Measurements from ENCODE around the gene USF2. TPM values are rescaled to one million over a fixed set of nuclear protein-coding genes. Genes with fewer than 3 reads are reported as not detected.

Gene USF2
- total and polyA plus RNA-seq, 4 donors, result 85.3 to 148 (median 104) TPM

- Histone ChIP-seq H3K9me3 (ENCODE audit: control insufficient read depth, low read length) (no peaks in the 10 kb centered on the region), H3K36me3 (ENCODE audit: control insufficient read depth in 1 of 2, insufficient read depth in 2 of 2, low read length in 1 of 2) (no peaks in the 10 kb centered on the region), H3K4me3 (ENCODE audit: low read length in 2 of 2) (no peak overlapping the region), H3K27me3 (ENCODE audit: control insufficient read depth in 1 of 2, insufficient read depth in 2 of 2, low read length in 1 of 2) (no peaks in the 10 kb centered on the region), H3K27ac (ENCODE audit: low read depth in 1 of 2, low read length in 2 of 2) (no peak overlapping the region), H3K4me1 (ENCODE audit: control insufficient read depth in 1 of 2, insufficient read depth in 2 of 2, low read length in 2 of 2) (no peaks in the 10 kb centered on the region)
- intact Hi-C loops (cut with DNase I), result no loop called here
- no peak for ATAC-seq (ENCODE audit: low FRiP score)
- no peak for DNase-seq
- WGBS, 2 donors, result 83 to 86% methylated on average over 20 of the region's 20 CpGs
These were observed 37.9 kb downstream of the USF2 start for GRCh38 chr19:35306473-35307246.

GRCh38 chr19:35307931-35308330 is 39.2 kb downstream of the USF2 start:
- no peak for ATAC-seq (ENCODE audit: low FRiP score)
- no peaks in the 10 kb centered on the region for H3K27me3 ChIP-seq (ENCODE audit: control insufficient read depth in 1 of 2, insufficient read depth in 2 of 2, low read length in 1 of 2)

GRCh38 chr19:35308910-35309309 is 40.1 kb downstream of the USF2 start:
- ATAC-seq (ENCODE audit: low FRiP score) (no peak), DNase-seq (no peak)
- H3K27ac ChIP-seq (ENCODE audit: low read depth in 1 of 2, low read length in 2 of 2), result no peak overlapping the region
- H3K4me3 ChIP-seq (ENCODE audit: low read length in 2 of 2), result no peak overlapping the region
- H3K4me1 ChIP-seq (ENCODE audit: control insufficient read depth in 1 of 2, insufficient read depth in 2 of 2, low read length in 2 of 2), result no peaks in the 10 kb centered on the region
- no peaks in the 10 kb centered on the region for H3K27me3 ChIP-seq (ENCODE audit: control insufficient read depth in 1 of 2, insufficient read depth in 2 of 2, low read length in 1 of 2)
- 72 to 80% methylated on average over 7 of the region's 7 CpGs for WGBS, 2 donors
- H3K36me3 ChIP-seq (ENCODE audit: control insufficient read depth in 1 of 2, insufficient read depth in 2 of 2, low read length in 1 of 2), result no peaks in the 10 kb centered on the region
- H3K9me3 ChIP-seq (ENCODE audit: control insufficient read depth, low read length), result no peaks in the 10 kb centered on the region
- intact Hi-C loops (cut with DNase I), result no loop called here

More at GRCh38 chr19:35307931-35308330, 39.2 kb downstream of the USF2 start:
- H3K36me3 ChIP-seq (ENCODE audit: control insufficient read depth in 1 of 2, insufficient read depth in 2 of 2, low read length in 1 of 2), result no peaks in the 10 kb centered on the region
- H3K27ac ChIP-seq (ENCODE audit: low read depth in 1 of 2, low read length in 2 of 2), result no peak overlapping the region
- 56 to 57% methylated on average over 10 of the region's 10 CpGs for WGBS, 2 donors
- no peaks in the 10 kb centered on the region for H3K9me3 ChIP-seq (ENCODE audit: control insufficient read depth, low read length)
- no peak for DNase-seq
- intact Hi-C loops (cut with DNase I), result no loop called here
- no peak overlapping the region for H3K4me3 ChIP-seq (ENCODE audit: low read length in 2 of 2)
- no peaks in the 10 kb centered on the region for H3K4me1 ChIP-seq (ENCODE audit: control insufficient read depth in 1 of 2, insufficient read depth in 2 of 2, low read length in 2 of 2)

GRCh38 chr19:35309481-35310279 is 40.9 kb downstream of the USF2 start:
- Histone ChIP-seq H3K4me1 (ENCODE audit: control insufficient read depth in 1 of 2, insufficient read depth in 2 of 2, low read length in 2 of 2) (no peaks in the 10 kb centered on the region), H3K9me3 (ENCODE audit: control insufficient read depth, low read length) (no peaks in the 10 kb centered on the region), H3K36me3 (ENCODE audit: control insufficient read depth in 1 of 2, insufficient read depth in 2 of 2, low read length in 1 of 2) (no peaks in the 10 kb centered on the region), H3K27me3 (ENCODE audit: control insufficient read depth in 1 of 2, insufficient read depth in 2 of 2, low read length in 1 of 2) (no peaks in the 10 kb centered on the region), H3K4me3 (ENCODE audit: low read length in 2 of 2) (no peak overlapping the region), H3K27ac (ENCODE audit: low read depth in 1 of 2, low read length in 2 of 2) (no peak overlapping the region)
- ATAC-seq (ENCODE audit: low FRiP score) (no peak), DNase-seq (no peak)
- WGBS, 2 donors, result 65 to 67% methylated on average over 47 of the region's 47 CpGs
- intact Hi-C loops (cut with DNase I), result no loop called here

- Histone ChIP-seq H3K4me3 (ENCODE audit: low read length in 2 of 2) (no peak overlapping the region), H3K9me3 (ENCODE audit: control insufficient read depth, low read length) (no peaks in the 10 kb centered on the region), H3K4me1 (ENCODE audit: control insufficient read depth in 1 of 2, insufficient read depth in 2 of 2, low read length in 2 of 2) (no peaks in the 10 kb centered on the region), H3K27ac (ENCODE audit: low read depth in 1 of 2, low read length in 2 of 2) (no peak overlapping the region), H3K36me3 (ENCODE audit: control insufficient read depth in 1 of 2, insufficient read depth in 2 of 2, low read length in 1 of 2) (no peaks in the 10 kb centered on the region), H3K27me3 (ENCODE audit: control insufficient read depth in 1 of 2, insufficient read depth in 2 of 2, low read length in 1 of 2) (no peaks in the 10 kb centered on the region)
- DNase-seq (no peak), ATAC-seq (ENCODE audit: low FRiP score) (no peak)
- intact Hi-C loops (cut with DNase I), result no loop called here
- WGBS, 2 donors, result 89 to 93% methylated on average over 12 of the region's 12 CpGs
These were observed 41.6 kb downstream of the USF2 start for GRCh38 chr19:35310331-35310730.

GRCh38 chr19:35310811-35311465 is 42.2 kb downstream of the USF2 start:
- DNase-seq, result no peak
- no peaks in the 10 kb centered on the region for H3K9me3 ChIP-seq (ENCODE audit: control insufficient read depth, low read length)
- no peaks in the 10 kb centered on the region for H3K27me3 ChIP-seq (ENCODE audit: control insufficient read depth in 1 of 2, insufficient read depth in 2 of 2, low read length in 1 of 2)
- H3K36me3 ChIP-seq (ENCODE audit: control insufficient read depth in 1 of 2, insufficient read depth in 2 of 2, low read length in 1 of 2), result no peaks in the 10 kb centered on the region
- ATAC-seq (ENCODE audit: low FRiP score), result no peak
- H3K4me1 ChIP-seq (ENCODE audit: control insufficient read depth in 1 of 2, insufficient read depth in 2 of 2, low read length in 2 of 2), result no peaks in the 10 kb centered on the region
- H3K27ac ChIP-seq (ENCODE audit: low read depth in 1 of 2, low read length in 2 of 2), result no peak overlapping the region
- intact Hi-C loops (cut with DNase I), result no loop called here
- H3K4me3 ChIP-seq (ENCODE audit: low read length in 2 of 2), result no peak overlapping the region
- 91 to 92% methylated on average over 10 of the region's 10 CpGs for WGBS, 2 donors

GRCh38 chr19:35311901-35312665 is 43.3 kb downstream of the USF2 start:
- no peak overlapping the region for H3K4me3 ChIP-seq (ENCODE audit: low read length in 2 of 2)
- no peak for ATAC-seq (ENCODE audit: low FRiP score)
- no peaks in the 10 kb centered on the region for H3K4me1 ChIP-seq (ENCODE audit: control insufficient read depth in 1 of 2, insufficient read depth in 2 of 2, low read length in 2 of 2)
- intact Hi-C loops (cut with DNase I), result no loop called here
- no peak overlapping the region for H3K27ac ChIP-seq (ENCODE audit: low read depth in 1 of 2, low read length in 2 of 2)
- no peaks in the 10 kb centered on the region for H3K27me3 ChIP-seq (ENCODE audit: control insufficient read depth in 1 of 2, insufficient read depth in 2 of 2, low read length in 1 of 2)
- DNase-seq, result no peak
- no peaks in the 10 kb centered on the region for H3K36me3 ChIP-seq (ENCODE audit: control insufficient read depth in 1 of 2, insufficient read depth in 2 of 2, low read length in 1 of 2)
- no peaks in the 10 kb centered on the region for H3K9me3 ChIP-seq (ENCODE audit: control insufficient read depth, low read length)
- WGBS, 2 donors, result 83 to 87% methylated on average over 21 of the region's 21 CpGs

- no peak overlapping the region for H3K27ac ChIP-seq (ENCODE audit: low read depth in 1 of 2, low read length in 2 of 2)
- H3K27me3 ChIP-seq (ENCODE audit: control insufficient read depth in 1 of 2, insufficient read depth in 2 of 2, low read length in 1 of 2), result no peaks in the 10 kb centered on the region
- DNase-seq (no peak), ATAC-seq (ENCODE audit: low FRiP score) (no peak)
- no peaks in the 10 kb centered on the region for H3K9me3 ChIP-seq (ENCODE audit: control insufficient read depth, low read length)
- H3K4me1 ChIP-seq (ENCODE audit: control insufficient read depth in 1 of 2, insufficient read depth in 2 of 2, low read length in 2 of 2), result no peaks in the 10 kb centered on the region
- 33% methylated on average over 7 of the region's 7 CpGs for WGBS, 2 donors
- intact Hi-C loops (cut with DNase I), result no loop called here
- H3K4me3 ChIP-seq (ENCODE audit: low read length in 2 of 2), result no peak overlapping the region
- H3K36me3 ChIP-seq (ENCODE audit: control insufficient read depth in 1 of 2, insufficient read depth in 2 of 2, low read length in 1 of 2), result no peaks in the 10 kb centered on the region
These were observed 44.8 kb downstream of the USF2 start for GRCh38 chr19:35313587-35313986.

Data from aorta (tissue), 5 donors.